NCI-H526 treated with DMSO at 0.1 percent for 48 hours (cell line): Measurements from ENCODE around the gene NEDD4L.

ENCODE experiments used
- DNase-seq: peaks from one replicate; lab custom pipeline; 2025; lab: John Stamatoyannopoulos, UW

NEDD4L gene

GRCh38 chr18:58291131-58291530, 247.1 kb downstream of the NEDD4L start:
- no peak for DNase-seq

- DNase-seq: no peak
Observed at GRCh38 chr18:58292638-58293037, 248.6 kb downstream of the NEDD4L start.

GRCh38 chr18:58297198-58297597, 253.2 kb downstream of the NEDD4L start:
- DNase-seq: no peak

GRCh38 chr18:58298251-58299134, 254.5 kb downstream of the NEDD4L start:
- no peak for DNase-seq

GRCh38 chr18:58299135-58299473, 255.1 kb downstream of the NEDD4L start:
- no peak for DNase-seq

GRCh38 chr18:58299936-58300335, 255.9 kb downstream of the NEDD4L start:
- no peak for DNase-seq

- no peak for DNase-seq
Observed at GRCh38 chr18:58300867-58301266, 256.8 kb downstream of the NEDD4L start.

GRCh38 chr18:58302811-58303210, 258.8 kb downstream of the NEDD4L start:
- DNase-seq: no peak

GRCh38 chr18:58303363-58303762, 259.3 kb downstream of the NEDD4L start:
- no peak for DNase-seq

- no peak for DNase-seq
Observed at GRCh38 chr18:58305792-58306191, 261.8 kb downstream of the NEDD4L start.

GRCh38 chr18:58307441-58307840, 263.4 kb downstream of the NEDD4L start:
- no peak for DNase-seq

- no peak for DNase-seq
Observed at GRCh38 chr18:58308463-58308862, 264.4 kb downstream of the NEDD4L start.

- DNase-seq: no peak
Observed at GRCh38 chr18:58309099-58309498, 265.1 kb downstream of the NEDD4L start.

- DNase-seq: no peak
Observed at GRCh38 chr18:58309610-58310239, 265.7 kb downstream of the NEDD4L start.

GRCh38 chr18:58310517-58310916, 266.5 kb downstream of the NEDD4L start:
- DNase-seq: no peak

GRCh38 chr18:58311390-58311789, 267.4 kb downstream of the NEDD4L start:
- no peak for DNase-seq

- no peak for DNase-seq
Observed at GRCh38 chr18:58313491-58314032, 269.5 kb downstream of the NEDD4L start.

GRCh38 chr18:58314284-58314683, 270.3 kb downstream of the NEDD4L start:
- DNase-seq: no peak

GRCh38 chr18:58315041-58315440, 271.0 kb downstream of the NEDD4L start:
- DNase-seq: no peak

- no peak for DNase-seq
Observed at GRCh38 chr18:58315739-58316215, 271.8 kb downstream of the NEDD4L start.

GRCh38 chr18:58316396-58317342, 272.6 kb downstream of the NEDD4L start:
- no peak for DNase-seq

- no peak for DNase-seq
Observed at GRCh38 chr18:58319719-58320118, 275.7 kb downstream of the NEDD4L start.
